HCT116 (cell line): ENCODE results near the gene STRIP1.

Experiments used
- CBX3 ChIP-seq: IDR thresholded peaks from 2 replicates; pipeline ENCODE4 v1.6.1; 2012; ENCODE audit warnings: low read depth
- CEBPB ChIP-seq: IDR thresholded peaks from 2 replicates; pipeline ENCODE4 v1.6.1; 2012; ENCODE audit warnings: low read depth
- CTCF ChIP-seq, 3 experiments: fragments of 200-600 bp in 1 of 3; sonication (generic) in 1 of 3; IDR thresholded peaks in 2 of 3; conservative IDR thresholded peaks in 1 of 3; 2 replicates each; pipeline ENCODE4 v1.5.1; 2012 to 2017; ENCODE audit warnings: low read depth in 2 of 3, low read length in 2 of 3, antibody characterized with exemption in 1 of 3, borderline replicate concordance in 1 of 3, control low read depth in 1 of 3, mild to moderate bottlenecking in 1 of 3, mixed read lengths in 1 of 3, mixed run types in 1 of 3, moderate library complexity in 1 of 3; ENCODE audit not compliant: insufficient read depth in 1 of 3
- EGR1 ChIP-seq: IDR thresholded peaks from 2 replicates; pipeline ENCODE4 v1.6.1; 2012; ENCODE audit warnings: low read depth
- EZH2 ChIP-seq: fragments of 200-600 bp; sonication (generic); IDR thresholded peaks from 2 replicates; pipeline ENCODE4 v1.6.1; 2017; ENCODE audit warnings: antibody characterized with exemption, mixed run types
- POLR2A ChIP-seq: IDR thresholded peaks from 2 replicates; pipeline ENCODE4 v1.7.0; 2011; ENCODE audit warnings: borderline replicate concordance; ENCODE audit not compliant: insufficient read depth, insufficient read length; ENCODE audit errors: extremely low read depth
- REST ChIP-seq: IDR thresholded peaks from 2 replicates; pipeline ENCODE4 v1.6.1; 2012; ENCODE audit warnings: low read depth
- SP1 ChIP-seq: IDR thresholded peaks from 2 replicates; pipeline ENCODE4 v1.6.1; 2012; ENCODE audit warnings: low read depth
- YY1 ChIP-seq: IDR thresholded peaks from 2 replicates; pipeline ENCODE4 v1.6.1; 2011; ENCODE audit warnings: low read length, low read depth, moderate library complexity, mild to moderate bottlenecking; ENCODE audit not compliant: insufficient replicate concordance; ENCODE audit errors: extremely low read depth
- ZFX ChIP-seq: fragments of 450-650 bp; IDR thresholded peaks from 2 replicates; pipeline ENCODE4 v1.6.1; 2017

GRCh38 chr1:110060662-110061060, 26.2 kb downstream of the STRIP1 start:
- TF ChIP-seq SP1 (no peak), POLR2A (no peak), EGR1 (no peak), CTCF (IDR thresholded peaks at IDR 0.05 in 2 of 3, conservative IDR thresholded peaks at IDR 0.05 in 1 of 3; ENCODE audit: borderline replicate concordance in 1 of 3, insufficient read depth in 1 of 3, low read depth in 2 of 3, low read length in 2 of 3) (no peak), EZH2 (no peak), CEBPB (no peak), CBX3 (no peak), REST (no peak), ZFX (no peak), YY1 (no peak)
